ENCODE measurements around the gene PER2.

Gene PER2

GRCh38 chr2:238290091-238290509 is 1.7 kb upstream of the PER2 start:
- Histone ChIP-seq H3K27me3 (ENCODE audit: insufficient read depth, low read depth) (no peaks in the 10 kb centered on the region), H3K4me2 (no peak overlapping the region), H3K36me3 (ENCODE audit: insufficient read depth) (no peaks in the 10 kb centered on the region), H2AFZ (ENCODE audit: low read depth) (no peak overlapping the region), H3K79me2 (ENCODE audit: insufficient read depth, low read depth) (peaks cover 8% of the 10 kb centered on the region), H3K4me1 (ENCODE audit: low read depth, poor library complexity, severe bottlenecking) (peaks cover 24% of the 10 kb centered on the region), H3K9ac (no peak overlapping the region), H3K27ac (no peak overlapping the region), H4K20me1 (ENCODE audit: insufficient read depth) (no peaks in the 10 kb centered on the region), H3K4me3 (IDR thresholded peaks at IDR 0.05; ENCODE audit: insufficient read depth, low read depth, low read length) (no peak overlapping the region)
- no peak for TF ChIP-seq CTCF (conservative IDR thresholded peaks at IDR 0.05; ENCODE audit: low read depth, low read length)

GRCh38 chr2:238289574-238289973 is 1.2 kb upstream of the PER2 start:
- peak overlapping the region; percentile 67; the same call in 1 of the 2 replicates for H3K27ac ChIP-seq
- peak overlapping the region; percentile 87 for H3K4me2 ChIP-seq
- H4K20me1 ChIP-seq (ENCODE audit: insufficient read depth): no peaks in the 10 kb centered on the region
- no peaks in the 10 kb centered on the region for H3K27me3 ChIP-seq (ENCODE audit: insufficient read depth, low read depth)
- no peaks in the 10 kb centered on the region for H3K36me3 ChIP-seq (ENCODE audit: insufficient read depth)
- H3K9ac ChIP-seq: peak overlapping the region; percentile 88; the same call in 1 of the 2 replicates
- TF ChIP-seq CTCF (conservative IDR thresholded peaks at IDR 0.05; ENCODE audit: low read depth, low read length): no peak
- H3K4me3 ChIP-seq (IDR thresholded peaks at IDR 0.05; ENCODE audit: insufficient read depth, low read depth, low read length): peak overlapping the region; percentile 83
- H2AFZ ChIP-seq (ENCODE audit: low read depth): peak overlapping the region; percentile 93
- peaks cover 24% of the 10 kb centered on the region for H3K4me1 ChIP-seq (ENCODE audit: low read depth, poor library complexity, severe bottlenecking)
- peaks cover 8% of the 10 kb centered on the region for H3K79me2 ChIP-seq (ENCODE audit: insufficient read depth, low read depth)

- Histone ChIP-seq H3K36me3 (ENCODE audit: insufficient read depth) (no peaks in the 10 kb centered on the region), H4K20me1 (ENCODE audit: insufficient read depth) (no peaks in the 10 kb centered on the region), H3K27ac (peak overlapping the region; percentile 67), H3K9ac (peak overlapping the region; percentile 88), H2AFZ (ENCODE audit: low read depth) (peak overlapping the region; percentile 93), H3K4me1 (ENCODE audit: low read depth, poor library complexity, severe bottlenecking) (peaks cover 24% of the 10 kb centered on the region), H3K4me3 (IDR thresholded peaks at IDR 0.05; ENCODE audit: insufficient read depth, low read depth, low read length) (peak overlapping the region; percentile 83), H3K27me3 (ENCODE audit: insufficient read depth, low read depth) (no peaks in the 10 kb centered on the region), H3K4me2 (peak overlapping the region; percentile 87), H3K79me2 (ENCODE audit: insufficient read depth, low read depth) (peaks cover 14% of the 10 kb centered on the region)
- no peak for TF ChIP-seq CTCF (conservative IDR thresholded peaks at IDR 0.05; ENCODE audit: low read depth, low read length)
Measured at GRCh38 chr2:238288650-238289573, 502 bp upstream of the PER2 start.

GRCh38 chr2:238286987-238287736 is 1.2 kb downstream of the PER2 start:
- Histone ChIP-seq H3K9ac (peak overlapping the region; percentile 88), H3K27ac (no peak overlapping the region), H3K27me3 (ENCODE audit: insufficient read depth, low read depth) (no peaks in the 10 kb centered on the region), H3K4me1 (ENCODE audit: low read depth, poor library complexity, severe bottlenecking) (peaks cover 24% of the 10 kb centered on the region), H3K4me2 (peak overlapping the region; percentile 94), H2AFZ (ENCODE audit: low read depth) (no peak overlapping the region), H3K36me3 (ENCODE audit: insufficient read depth) (no peaks in the 10 kb centered on the region), H3K79me2 (ENCODE audit: insufficient read depth, low read depth) (peaks cover 24% of the 10 kb centered on the region), H4K20me1 (ENCODE audit: insufficient read depth) (no peaks in the 10 kb centered on the region), H3K4me3 (IDR thresholded peaks at IDR 0.05; ENCODE audit: insufficient read depth, low read depth, low read length) (no peak overlapping the region)
- no peak for TF ChIP-seq CTCF (conservative IDR thresholded peaks at IDR 0.05; ENCODE audit: low read depth, low read length)

Measured in KMS-11 (cell line).